Measurements from ENCODE around the gene MEF2C. TPM values are rescaled to one million over a fixed set of nuclear protein-coding genes. Genes with fewer than 3 reads are reported as not detected.
A peak's percentile ranks its signal among the peaks of the same experiment; 100 is the strongest.

Gene MEF2C
- total RNA-seq, 1 donor from 2014 or later: 20.5 TPM

- FAIRE-seq: no peak
- Histone ChIP-seq H3K9ac (ENCODE audit: low read length) (peak overlapping the region; percentile 91), H3K27ac (ENCODE audit: low read depth, low read length) (no peak overlapping the region)
Observed at GRCh38 chr5:88884608-88884877, 1.6 kb upstream of the MEF2C start.

GRCh38 chr5:88883836-88884607, 1.0 kb upstream of the MEF2C start:
- Histone ChIP-seq H3K4me3 (ENCODE audit: insufficient read depth, low read depth, low read length) (peak overlapping the region; percentile 97), H3K4me1 (ENCODE audit: insufficient read depth, low read length) (peaks cover 6% of the 10 kb centered on the region), H4K20me1 (ENCODE audit: insufficient read depth, low read length) (no peaks in the 10 kb centered on the region), H3K4me2 (ENCODE audit: low read length) (peak overlapping the region; percentile 88), H3K9me3 (ENCODE audit: insufficient read depth, low read depth, low read length) (no peaks in the 10 kb centered on the region), H3K36me3 (ENCODE audit: insufficient read depth, low read length) (no peaks in the 10 kb centered on the region), H3K9ac (ENCODE audit: low read length) (peak overlapping the region; percentile 91), H3K79me2 (ENCODE audit: insufficient read depth, low read length) (peaks cover 31% of the 10 kb centered on the region), H2AFZ (ENCODE audit: low read depth, low read length) (peak overlapping the region; percentile 87), H3K27ac (ENCODE audit: low read depth, low read length) (peak overlapping the region; percentile 76), H3K27me3 (ENCODE audit: insufficient read depth, low read length) (no peaks in the 10 kb centered on the region)
- FAIRE-seq: no peak
- H3K4me3 Mint-ChIP-seq (ENCODE audit: unreplicated experiment): peak overlapping the region; percentile 91
- H3K36me3 Mint-ChIP-seq (ENCODE audit: low read depth, unreplicated experiment): no peaks in the 10 kb centered on the region
- peak overlapping the region; percentile 72 for H3K27ac Mint-ChIP-seq (ENCODE audit: unreplicated experiment)
- H3K9me3 Mint-ChIP-seq (ENCODE audit: unreplicated experiment): no peaks in the 10 kb centered on the region
- H3K27me3 Mint-ChIP-seq (ENCODE audit: low read depth, unreplicated experiment): peaks cover 2% of the 10 kb centered on the region
- TF ChIP-seq CTCF (IDR thresholded peaks at IDR 0.05; ENCODE audit: insufficient read depth, low read depth, low read length) (no peak), EZH2 (IDR thresholded peaks at IDR 0.05; ENCODE audit: insufficient read depth, low read length) (no peak)
- peaks cover 6% of the 10 kb centered on the region for H3K4me1 Mint-ChIP-seq (ENCODE audit: low read depth, unreplicated experiment)
- DNase-seq (ENCODE audit: low read depth): peak; percentile 72

More at GRCh38 chr5:88884608-88884877, 1.6 kb upstream of the MEF2C start:
- no peaks in the 10 kb centered on the region for H3K36me3 Mint-ChIP-seq (ENCODE audit: low read depth, unreplicated experiment)
- TF ChIP-seq EZH2 (IDR thresholded peaks at IDR 0.05; ENCODE audit: insufficient read depth, low read length) (no peak), CTCF (IDR thresholded peaks at IDR 0.05; ENCODE audit: insufficient read depth, low read depth, low read length) (no peak)
- H3K4me3 Mint-ChIP-seq (ENCODE audit: unreplicated experiment): peak overlapping the region; percentile 91
- Histone ChIP-seq H3K4me2 (ENCODE audit: low read length) (peak overlapping the region; percentile 88), H2AFZ (ENCODE audit: low read depth, low read length) (peak overlapping the region; percentile 87), H3K4me3 (ENCODE audit: insufficient read depth, low read depth, low read length) (peak overlapping the region; percentile 97), H3K4me1 (ENCODE audit: insufficient read depth, low read length) (peaks cover 5% of the 10 kb centered on the region), H3K36me3 (ENCODE audit: insufficient read depth, low read length) (no peaks in the 10 kb centered on the region), H3K79me2 (ENCODE audit: insufficient read depth, low read length) (peaks cover 28% of the 10 kb centered on the region), H4K20me1 (ENCODE audit: insufficient read depth, low read length) (no peaks in the 10 kb centered on the region), H3K27me3 (ENCODE audit: insufficient read depth, low read length) (no peaks in the 10 kb centered on the region), H3K9me3 (ENCODE audit: insufficient read depth, low read depth, low read length) (no peaks in the 10 kb centered on the region)
- no peak for DNase-seq (ENCODE audit: low read depth)
- no peak overlapping the region for H3K27ac Mint-ChIP-seq (ENCODE audit: unreplicated experiment)
- H3K9me3 Mint-ChIP-seq (ENCODE audit: unreplicated experiment): no peaks in the 10 kb centered on the region
- peaks cover 6% of the 10 kb centered on the region for H3K4me1 Mint-ChIP-seq (ENCODE audit: low read depth, unreplicated experiment)
- H3K27me3 Mint-ChIP-seq (ENCODE audit: low read depth, unreplicated experiment): peaks cover 3% of the 10 kb centered on the region
